Mesodermal cell (in vitro differentiated cells): ENCODE data around the gene LOXL3. TPM values are rescaled to one million over a fixed set of nuclear protein-coding genes. Genes with fewer than 3 reads are reported as not detected.

Experiments
- H3K27ac ChIP-seq: 2 replicates; pipeline ENCODE4 v1.7.0; 2013; ENCODE audit warnings: mild to moderate bottlenecking, low read depth, low read length, moderate library complexity; ENCODE audit not compliant: severe bottlenecking
- H3K36me3 ChIP-seq: 2 replicates; pipeline ENCODE4 v1.7.1; 2013; ENCODE audit warnings: mild to moderate bottlenecking, low read length, moderate library complexity; ENCODE audit not compliant: control insufficient read depth, insufficient read depth
- H3K4me1 ChIP-seq: one replicate; pipeline ENCODE4 v1.7.1; 2013; ENCODE audit warnings: mild to moderate bottlenecking, low read length; ENCODE audit not compliant: insufficient read depth, control insufficient read depth, poor library complexity, severe bottlenecking
- H3K4me3 ChIP-seq: 2 replicates; pipeline ENCODE4 v1.7.0; 2013; ENCODE audit warnings: low read length, control low read depth, mild to moderate bottlenecking; ENCODE audit not compliant: insufficient read depth, poor library complexity, severe bottlenecking; ENCODE audit errors: extremely low read depth
- H3K9me3 ChIP-seq: 2 replicates; pipeline ENCODE4 v1.7.1; 2013; ENCODE audit warnings: mild to moderate bottlenecking, low read length, moderate library complexity; ENCODE audit not compliant: control insufficient read depth
- WGBS, 2 experiments: methylation state at CpG; one replicate each; pipeline ENCODE4 v1.1.5; 2013; ENCODE audit warnings: missing lambda C conversion rate in 2 of 2; ENCODE audit not compliant: insufficient coverage in 2 of 2; 5-methylcytosine and 5-hydroxymethylcytosine counted together
- polyA plus RNA-seq, 2 experiments: library from polyadenylated mRNA; stranded (reverse); fragments of 50-300 nt; gene quantifications; one replicate each; pipeline ENCODE4 v1.2.3, GENCODE V29; 2013

LOXL3 gene, protein sequence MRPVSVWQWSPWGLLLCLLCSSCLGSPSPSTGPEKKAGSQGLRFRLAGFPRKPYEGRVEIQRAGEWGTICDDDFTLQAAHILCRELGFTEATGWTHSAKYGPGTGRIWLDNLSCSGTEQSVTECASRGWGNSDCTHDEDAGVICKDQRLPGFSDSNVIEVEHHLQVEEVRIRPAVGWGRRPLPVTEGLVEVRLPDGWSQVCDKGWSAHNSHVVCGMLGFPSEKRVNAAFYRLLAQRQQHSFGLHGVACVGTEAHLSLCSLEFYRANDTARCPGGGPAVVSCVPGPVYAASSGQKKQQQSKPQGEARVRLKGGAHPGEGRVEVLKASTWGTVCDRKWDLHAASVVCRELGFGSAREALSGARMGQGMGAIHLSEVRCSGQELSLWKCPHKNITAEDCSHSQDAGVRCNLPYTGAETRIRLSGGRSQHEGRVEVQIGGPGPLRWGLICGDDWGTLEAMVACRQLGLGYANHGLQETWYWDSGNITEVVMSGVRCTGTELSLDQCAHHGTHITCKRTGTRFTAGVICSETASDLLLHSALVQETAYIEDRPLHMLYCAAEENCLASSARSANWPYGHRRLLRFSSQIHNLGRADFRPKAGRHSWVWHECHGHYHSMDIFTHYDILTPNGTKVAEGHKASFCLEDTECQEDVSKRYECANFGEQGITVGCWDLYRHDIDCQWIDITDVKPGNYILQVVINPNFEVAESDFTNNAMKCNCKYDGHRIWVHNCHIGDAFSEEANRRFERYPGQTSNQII
- polyA plus RNA-seq (2013, experiment 1 of 2): 38.3 TPM
- polyA plus RNA-seq (2013, experiment 2 of 2): 28.3 TPM

DNA sequence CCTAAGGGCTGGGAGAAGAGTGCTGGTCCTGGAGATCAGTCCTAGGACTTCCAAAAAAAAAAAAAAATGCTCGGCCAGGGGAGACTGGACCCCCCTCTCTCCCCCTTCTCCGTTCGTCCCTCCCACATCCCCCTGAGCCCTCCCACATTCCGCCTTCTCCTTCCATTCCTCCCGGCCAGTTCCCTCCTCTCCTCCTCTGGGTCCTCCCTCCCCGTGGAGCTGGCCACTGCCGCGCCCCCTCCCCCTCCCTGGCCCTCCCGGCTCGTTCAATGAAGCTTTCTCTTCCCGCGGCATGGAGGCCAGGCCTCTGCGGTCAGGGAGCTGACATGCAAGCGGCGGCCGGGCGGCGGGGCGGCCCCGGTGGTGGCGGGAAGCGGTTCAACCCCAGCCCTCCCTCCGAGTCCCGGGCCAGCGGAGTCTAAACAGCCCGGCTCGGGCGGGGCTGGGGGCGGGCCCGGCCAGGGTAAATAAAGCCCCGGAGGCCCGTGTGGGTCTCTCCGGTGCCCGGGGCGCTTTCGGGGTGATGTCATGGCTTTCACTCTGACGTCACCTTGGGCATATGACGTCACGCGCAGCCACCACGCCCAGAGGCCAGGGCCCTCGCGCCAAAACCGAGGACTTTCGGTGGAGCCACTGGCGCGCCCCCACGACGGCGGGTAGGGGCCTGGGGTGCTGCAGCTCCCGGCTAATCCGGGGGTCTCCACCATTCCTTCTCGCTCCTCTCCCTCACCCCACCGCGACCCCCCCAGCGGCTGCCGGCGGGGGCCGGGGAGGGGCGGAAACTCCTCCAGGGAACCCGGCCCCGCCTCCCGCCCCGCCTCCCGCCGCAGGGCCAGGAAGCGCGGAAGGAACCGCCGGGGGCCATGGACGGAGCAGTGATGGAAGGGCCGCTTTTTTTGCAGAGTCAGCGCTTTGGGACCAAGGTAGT is at the start of gene LOXL3, which contains the start of gene DOK1:
Gene LOXL3, minus strand, starts transcription at position 51 of the 928 bp plus-strand sequence. CDS start 1,308 bp downstream, outside the sequence.
Gene DOK1, plus strand, starts transcription at position 829 of the 928 bp plus-strand sequence. Its CDS starts 35 bp downstream, at position 864.
- H3K4me1 ChIP-seq: peaks cover 14% of the 10 kb centered on the region
- peak within 1 kb of the TSS; percentile 98 for H3K27ac ChIP-seq
- peaks cover 35% of the 10 kb centered on the region for H3K36me3 ChIP-seq
- 0 to 1% methylated on average over 28 to 59 of the region's 73 CpGs for WGBS, 2 experiments
- peak within 1 kb of the TSS; percentile 76 for H3K4me3 ChIP-seq
- no peaks in the 10 kb centered on the region for H3K9me3 ChIP-seq

DNA sequence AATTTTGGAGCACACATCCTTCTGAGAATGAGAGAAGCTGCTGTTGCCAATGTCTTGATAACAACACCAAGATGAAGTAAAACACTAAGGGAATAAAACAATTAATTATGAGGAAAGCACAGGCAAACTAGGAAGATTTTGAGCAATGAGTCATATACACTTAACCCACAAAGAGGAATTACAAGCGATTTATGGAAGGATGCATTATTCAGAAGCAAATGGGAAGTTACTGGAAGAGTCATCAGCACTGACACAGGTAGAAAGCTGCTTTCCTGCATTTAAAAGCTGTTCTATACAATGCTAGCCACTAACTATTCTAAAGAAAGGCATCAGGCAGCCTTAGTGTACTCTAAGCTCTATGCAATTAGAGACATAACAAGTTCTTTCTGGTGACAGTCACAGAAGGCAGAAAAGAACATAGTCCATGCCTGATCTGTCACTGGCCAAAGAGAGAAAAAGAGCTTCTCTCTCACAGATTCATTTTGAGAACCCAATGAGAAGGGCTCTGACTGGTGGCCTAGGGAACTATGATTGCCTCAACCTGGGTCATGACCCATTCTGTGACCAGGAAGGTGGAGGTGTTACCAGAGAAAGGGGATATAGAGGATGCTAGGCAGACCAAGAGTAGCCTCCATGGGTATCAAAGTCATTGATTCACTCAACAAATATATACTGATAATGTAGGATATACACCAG is 49.0 kb upstream of the LOXL3 start:
- no peak overlapping the region for H3K4me3 ChIP-seq
- no peaks in the 10 kb centered on the region for H3K9me3 ChIP-seq
- no peaks in the 10 kb centered on the region for H3K4me1 ChIP-seq
- no peaks in the 10 kb centered on the region for H3K36me3 ChIP-seq
- H3K27ac ChIP-seq: no peak overlapping the region
- 75 to 100% methylated on average over 1 of the region's 1 CpG for WGBS, 2 experiments

DNA sequence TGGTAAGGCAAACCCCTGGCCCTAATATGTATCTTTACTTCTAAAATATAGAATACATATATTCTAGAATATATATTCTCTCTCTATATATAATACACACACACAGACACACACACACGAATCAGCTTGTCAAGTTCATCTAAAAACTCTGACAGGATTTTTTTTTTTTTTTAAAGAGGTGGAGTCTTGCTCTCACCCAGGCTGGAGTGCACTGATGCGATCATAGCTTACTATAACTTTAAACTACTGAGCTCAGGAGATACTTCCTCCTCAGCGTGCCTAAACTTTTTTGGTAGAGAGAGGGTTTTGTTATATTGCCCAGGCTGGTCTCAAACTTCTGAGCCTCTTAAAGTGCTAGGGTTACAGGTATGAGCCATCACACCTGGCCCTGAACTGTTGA is 45.9 kb upstream of the LOXL3 start:
- WGBS, 2 experiments: 100% methylated on average over 1 of the region's 3 CpGs; no CpG with 5 or more reads in 1 of the 2 experiments
- Histone ChIP-seq H3K36me3 (no peaks in the 10 kb centered on the region), H3K9me3 (no peaks in the 10 kb centered on the region)

DNA sequence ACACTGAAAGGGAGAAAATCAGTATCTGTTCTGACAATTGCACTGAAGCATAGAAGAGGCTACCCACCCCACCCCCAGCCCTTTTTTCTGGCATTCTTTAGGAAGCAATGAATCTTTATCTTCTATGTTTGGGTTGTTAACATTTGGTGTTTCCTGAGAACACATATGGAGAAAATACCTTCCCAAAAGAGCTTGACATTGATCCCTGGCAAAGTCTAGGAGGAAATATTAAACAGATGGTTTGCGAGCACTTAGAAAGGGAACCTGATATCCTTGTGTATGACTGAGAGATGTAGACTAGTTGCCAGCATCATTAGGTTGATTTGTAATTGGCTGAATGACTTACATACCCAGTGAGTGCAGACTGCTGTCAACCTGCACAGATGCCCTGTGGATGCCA is 43.7 kb upstream of the LOXL3 start:
- no peaks in the 10 kb centered on the region for H3K9me3 ChIP-seq
- no peak overlapping the region for H3K27ac ChIP-seq
- WGBS, 2 experiments: 92 to 100% methylated on average over 1 of the region's 1 CpG
- H3K4me1 ChIP-seq: no peaks in the 10 kb centered on the region
- H3K4me3 ChIP-seq: no peak overlapping the region
- no peaks in the 10 kb centered on the region for H3K36me3 ChIP-seq

More for the DNA sequence above, 45.9 kb upstream of the LOXL3 start:
- no peak overlapping the region for H3K4me3 ChIP-seq
- no peak overlapping the region for H3K27ac ChIP-seq
- no peaks in the 10 kb centered on the region for H3K4me1 ChIP-seq

DNA sequence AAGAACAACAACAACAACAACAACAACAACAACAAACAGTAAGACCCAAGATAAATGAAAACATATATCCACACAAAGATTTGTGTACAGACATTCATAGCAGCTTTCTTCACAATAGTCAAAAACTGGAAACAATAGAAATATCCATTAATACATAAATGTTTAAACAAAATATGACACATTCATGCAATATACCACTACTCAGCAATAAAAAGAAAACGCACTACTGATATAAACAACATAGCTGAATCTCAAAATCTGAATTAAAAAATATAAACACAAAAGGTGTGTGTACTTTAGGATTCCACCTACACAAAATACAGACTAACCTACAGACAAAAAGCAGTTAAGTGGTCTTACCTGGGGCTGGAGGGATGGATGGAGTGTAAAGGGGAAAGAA is 42.8 kb upstream of the LOXL3 start:
- Histone ChIP-seq H3K27ac (no peak overlapping the region), H3K9me3 (no peaks in the 10 kb centered on the region), H3K4me1 (no peaks in the 10 kb centered on the region), H3K4me3 (no peak overlapping the region), H3K36me3 (no peaks in the 10 kb centered on the region)
- WGBS, 2 experiments: no CpG with 5 or more reads among the region's 1 CpG

DNA sequence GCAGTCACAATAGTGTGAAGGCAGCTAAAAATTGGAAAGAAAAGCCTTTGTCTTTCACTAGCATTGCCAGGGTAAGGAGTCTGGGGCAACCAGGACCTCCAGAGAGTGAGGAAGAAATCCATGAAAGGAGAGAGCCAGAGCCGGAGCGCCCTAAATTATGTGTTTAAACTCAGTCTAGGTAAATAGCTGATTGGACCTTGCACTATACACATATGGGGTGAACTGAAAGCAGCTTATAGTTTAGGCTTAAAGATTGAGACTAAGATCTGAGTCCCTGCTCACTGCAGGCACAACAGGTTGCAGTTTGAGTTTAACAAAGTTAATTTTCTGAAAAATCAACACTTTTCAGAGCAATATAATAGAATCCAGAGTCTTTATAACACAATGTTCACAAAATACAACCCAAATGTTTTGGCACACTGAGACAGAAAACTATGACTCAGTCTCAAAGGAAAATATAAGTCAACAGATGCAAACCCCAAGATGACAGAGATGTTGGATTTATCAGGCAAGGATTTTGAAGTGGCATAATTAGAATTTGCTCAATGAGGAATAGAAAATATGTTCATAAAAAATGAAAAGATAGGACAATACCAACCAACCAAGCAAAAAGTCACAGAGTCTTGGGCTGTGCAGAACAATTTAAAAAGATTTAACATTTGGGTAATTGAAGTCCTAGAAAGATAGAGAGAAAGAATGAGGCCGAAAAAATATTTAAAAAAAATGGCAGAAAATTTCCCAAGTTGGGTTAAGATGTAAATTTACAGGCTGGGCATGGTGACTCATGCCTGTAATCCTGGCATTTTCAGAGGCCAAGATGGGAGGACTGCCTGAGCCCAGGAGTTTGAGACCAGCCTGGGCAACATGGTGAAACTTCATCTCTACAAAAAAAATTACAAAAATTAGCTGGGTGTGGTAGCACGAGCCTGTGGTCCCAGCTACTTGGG is 40.4 kb upstream of the LOXL3 start:
- 71 to 77% methylated on average over 4 of the region's 4 CpGs for WGBS, 2 experiments
- no peaks in the 10 kb centered on the region for H3K4me1 ChIP-seq
- H3K36me3 ChIP-seq: no peaks in the 10 kb centered on the region
- no peak overlapping the region for H3K4me3 ChIP-seq
- no peak overlapping the region for H3K27ac ChIP-seq
- H3K9me3 ChIP-seq: no peaks in the 10 kb centered on the region

DNA sequence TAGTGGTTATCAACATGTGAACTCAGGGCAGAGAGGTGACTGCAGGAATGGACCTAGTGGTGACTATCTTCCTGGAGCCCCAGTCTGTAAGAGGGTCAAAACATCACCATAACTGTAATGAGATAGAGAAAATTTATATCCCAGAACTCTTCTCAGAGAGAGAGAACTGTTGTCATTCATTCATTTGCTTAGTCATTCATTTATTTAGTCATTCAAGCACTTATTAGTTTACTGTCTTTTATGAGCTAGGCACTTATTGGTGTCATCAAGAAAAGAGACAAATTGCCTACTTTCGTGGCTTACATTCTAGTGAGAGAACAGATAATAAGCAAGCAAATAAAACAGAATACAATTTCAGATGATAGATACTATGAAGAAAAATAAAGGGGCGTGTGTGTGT is 34.9 kb upstream of the LOXL3 start:
- WGBS, 2 experiments: 86% methylated on average over 1 to 2 of the region's 2 CpGs
- Histone ChIP-seq H3K9me3 (no peaks in the 10 kb centered on the region), H3K36me3 (no peaks in the 10 kb centered on the region), H3K4me1 (peaks cover 8% of the 10 kb centered on the region), H3K4me3 (no peak overlapping the region), H3K27ac (no peak overlapping the region)

DNA sequence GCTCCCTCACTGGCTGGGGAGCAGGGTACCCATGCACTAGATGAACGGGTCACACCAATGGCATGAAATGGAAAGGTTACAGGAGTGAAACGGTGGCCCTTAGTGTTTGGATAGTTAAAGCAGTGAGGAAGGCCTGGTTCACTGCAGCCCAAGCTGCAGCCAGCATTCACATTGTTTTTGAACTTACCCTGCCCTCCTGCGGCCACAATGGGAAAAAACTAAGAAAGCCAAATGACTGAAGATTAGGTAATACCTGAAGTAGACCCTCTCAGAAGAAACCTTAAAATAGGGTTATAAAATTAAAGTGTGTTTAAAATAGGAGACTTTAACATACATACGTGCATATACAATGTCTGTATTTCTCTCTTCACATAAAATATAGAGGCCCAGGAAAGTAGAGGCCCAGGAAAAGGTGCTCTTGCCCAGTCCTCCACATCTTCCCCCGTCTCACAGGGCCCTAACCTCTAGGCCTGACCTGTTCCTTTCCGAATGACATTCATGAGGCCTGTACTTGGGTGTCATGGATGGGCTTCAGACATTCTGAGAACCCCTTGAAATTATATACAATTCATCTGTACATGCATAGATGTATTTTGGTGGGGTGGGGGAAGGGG is 34.0 kb upstream of the LOXL3 start:
- 5 to 7% methylated on average over 2 to 3 of the region's 6 CpGs for WGBS, 2 experiments
- no peaks in the 10 kb centered on the region for H3K9me3 ChIP-seq

More for the DNA sequence above, 34.0 kb upstream of the LOXL3 start:
- Histone ChIP-seq H3K4me3 (no peak overlapping the region), H3K36me3 (no peaks in the 10 kb centered on the region), H3K27ac (no peak overlapping the region), H3K4me1 (peaks cover 15% of the 10 kb centered on the region)
